VCaP (cell line): Measurements from ENCODE around the gene RRP1.
A peak's percentile ranks its signal among the peaks of the same experiment; 100 is the strongest.

Source experiments
- H3K27ac ChIP-seq: fragments of 450-650 bp; 2 replicates; pipeline ENCODE4 v1.5.1; 2017
- TF ChIP-seq, protein P1 (sequence below): fragments of 450-650 bp; conservative IDR thresholded peaks from 2 replicates; pipeline ENCODE4 v1.5.1; 2017; ENCODE audit warnings: mild to moderate bottlenecking, moderate library complexity

RRP1 gene

DNA sequence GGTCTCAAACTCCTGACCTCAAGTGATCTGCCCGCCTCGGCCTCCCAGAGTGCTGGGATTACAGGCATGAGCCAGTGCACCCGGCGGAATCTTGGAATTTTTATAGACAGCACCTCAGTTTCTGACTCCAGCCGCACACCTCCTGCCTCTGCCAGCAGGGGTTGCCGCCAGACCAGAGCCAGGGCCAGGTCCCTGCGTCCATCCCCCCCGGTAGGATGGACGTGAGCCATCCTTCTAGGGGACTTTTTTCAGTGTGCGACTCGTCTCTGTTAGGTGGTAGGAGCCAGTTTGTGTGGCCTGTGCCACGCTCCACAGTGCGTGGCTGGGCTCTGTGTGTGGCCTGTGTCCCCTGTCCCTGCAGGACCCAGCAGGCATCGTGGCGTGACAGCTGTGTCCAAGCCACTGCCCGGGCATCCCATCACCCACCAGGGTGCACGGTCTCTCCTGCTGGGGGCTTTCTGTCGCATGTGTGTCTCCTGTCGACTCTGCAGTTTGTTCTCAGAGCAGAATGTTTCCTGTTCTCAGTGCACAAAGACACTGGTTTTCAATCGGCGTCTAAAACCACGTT is 28.9 kb upstream of the RRP1 start:
- TF ChIP-seq, protein P1, sequence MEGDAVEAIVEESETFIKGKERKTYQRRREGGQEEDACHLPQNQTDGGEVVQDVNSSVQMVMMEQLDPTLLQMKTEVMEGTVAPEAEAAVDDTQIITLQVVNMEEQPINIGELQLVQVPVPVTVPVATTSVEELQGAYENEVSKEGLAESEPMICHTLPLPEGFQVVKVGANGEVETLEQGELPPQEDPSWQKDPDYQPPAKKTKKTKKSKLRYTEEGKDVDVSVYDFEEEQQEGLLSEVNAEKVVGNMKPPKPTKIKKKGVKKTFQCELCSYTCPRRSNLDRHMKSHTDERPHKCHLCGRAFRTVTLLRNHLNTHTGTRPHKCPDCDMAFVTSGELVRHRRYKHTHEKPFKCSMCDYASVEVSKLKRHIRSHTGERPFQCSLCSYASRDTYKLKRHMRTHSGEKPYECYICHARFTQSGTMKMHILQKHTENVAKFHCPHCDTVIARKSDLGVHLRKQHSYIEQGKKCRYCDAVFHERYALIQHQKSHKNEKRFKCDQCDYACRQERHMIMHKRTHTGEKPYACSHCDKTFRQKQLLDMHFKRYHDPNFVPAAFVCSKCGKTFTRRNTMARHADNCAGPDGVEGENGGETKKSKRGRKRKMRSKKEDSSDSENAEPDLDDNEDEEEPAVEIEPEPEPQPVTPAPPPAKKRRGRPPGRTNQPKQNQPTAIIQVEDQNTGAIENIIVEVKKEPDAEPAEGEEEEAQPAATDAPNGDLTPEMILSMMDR: peak; percentile 19; the same call in 1 of the 2 replicates

GRCh38 chr21:43761886-43762285 is 27.5 kb upstream of the RRP1 start:
- no peak overlapping the region for H3K27ac ChIP-seq
- TF ChIP-seq, protein P1: no peak

More for the DNA sequence above, 28.9 kb upstream of the RRP1 start:
- no peak overlapping the region for H3K27ac ChIP-seq

DNA sequence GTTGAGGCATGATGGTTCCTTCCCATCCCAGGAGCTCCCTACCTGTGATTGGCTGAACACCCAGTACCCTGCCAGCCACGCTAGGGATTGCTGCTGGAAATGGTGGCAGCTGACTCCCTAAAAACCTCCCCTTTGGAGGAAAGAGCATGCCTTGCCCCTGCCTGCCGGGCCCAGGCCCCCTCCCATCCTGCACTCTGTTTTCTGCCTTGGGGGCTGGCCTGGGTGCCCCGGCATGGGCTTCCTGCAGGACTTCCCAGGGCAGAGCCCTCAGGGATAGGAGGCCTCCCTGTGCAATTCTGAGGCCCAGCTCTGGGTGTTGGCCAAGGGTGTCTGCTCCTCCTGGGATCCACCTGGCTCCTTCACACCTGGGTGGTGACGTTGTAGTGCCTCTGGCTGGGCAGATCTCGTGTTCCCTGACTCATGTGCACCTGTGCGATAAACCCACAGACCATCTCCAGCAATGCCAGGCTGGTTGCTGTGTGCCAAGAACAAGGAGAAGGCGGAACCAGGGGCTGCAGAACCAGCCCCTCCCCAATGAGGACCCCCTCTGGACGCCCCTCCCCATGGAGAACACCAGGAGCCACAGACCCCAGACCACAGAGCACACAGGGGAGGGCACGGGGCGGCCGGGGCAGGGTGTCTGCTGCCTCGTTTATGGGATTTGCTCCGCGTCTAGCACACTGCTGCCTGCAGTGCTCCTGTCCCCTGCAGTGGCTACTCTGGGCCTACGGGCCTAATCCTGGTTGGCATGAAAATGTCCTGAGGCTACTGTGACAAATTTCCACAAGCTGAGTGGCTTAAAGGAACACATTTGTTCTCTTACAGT is 26.9 kb upstream of the RRP1 start:
- TF ChIP-seq, protein P1: no peak
- no peak overlapping the region for H3K27ac ChIP-seq

- TF ChIP-seq, protein P1: no peak
- no peak overlapping the region for H3K27ac ChIP-seq
These were observed 25.4 kb upstream of the RRP1 start for GRCh38 chr21:43763901-43764523.

DNA sequence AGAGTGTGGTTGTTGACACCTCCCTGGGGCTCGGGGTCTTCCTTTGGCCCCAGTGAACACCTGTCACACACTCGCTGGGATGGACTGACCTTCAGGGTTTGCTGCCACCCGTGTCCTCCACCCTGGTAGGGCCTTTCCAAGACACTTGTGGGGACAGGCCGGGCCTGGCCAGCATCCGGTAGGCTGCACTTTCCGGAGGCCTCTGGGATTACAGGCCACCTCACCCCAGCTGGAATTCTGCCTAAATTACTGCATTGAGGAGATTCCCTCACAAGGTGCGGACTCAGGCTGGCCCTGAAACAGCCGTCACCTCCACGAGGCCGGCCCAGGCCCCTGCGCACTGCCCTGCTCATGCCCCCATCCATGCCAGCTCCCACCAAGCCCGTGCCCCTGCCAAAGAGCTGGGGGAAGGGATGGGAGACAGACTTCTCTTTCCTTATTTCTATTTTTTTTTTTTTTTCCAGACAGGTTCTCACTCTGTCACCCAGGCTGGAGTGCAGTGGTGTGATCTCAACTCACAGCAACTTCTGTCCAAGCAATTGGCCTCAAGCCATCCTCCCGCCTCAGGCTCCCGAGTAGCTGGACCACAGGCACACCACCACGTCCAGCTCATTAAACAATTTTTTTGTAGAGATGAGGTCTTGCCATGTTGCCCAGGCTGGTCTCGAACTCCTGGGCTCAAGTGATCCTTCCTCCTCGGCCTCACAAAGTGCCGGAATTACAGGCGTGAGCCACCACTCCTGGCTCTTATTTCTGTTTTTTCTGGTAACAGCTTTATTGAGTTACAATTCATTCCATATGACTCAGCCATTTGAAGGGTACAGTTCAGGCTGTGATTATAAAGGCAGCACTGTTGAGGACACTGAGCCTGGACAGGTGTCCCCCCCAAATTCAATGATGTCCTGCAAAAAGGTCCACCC is 24.5 kb upstream of the RRP1 start:
- H3K27ac ChIP-seq: no peak overlapping the region

GRCh38 chr21:43766734-43767497 is 22.5 kb upstream of the RRP1 start:
- H3K27ac ChIP-seq: no peak overlapping the region
- TF ChIP-seq, protein P1: no peak

More for the DNA sequence above, 24.5 kb upstream of the RRP1 start:
- TF ChIP-seq, protein P1: no peak
